ENCODE measurements around the gene CLIP1. TPM values are rescaled to one million over a fixed set of nuclear protein-coding genes. Genes with fewer than 3 reads are reported as not detected.

The CLIP1 gene
- total and polyA plus RNA-seq, 8 donors = 16.0 to 133 (median 75.9) TPM

DNA sequence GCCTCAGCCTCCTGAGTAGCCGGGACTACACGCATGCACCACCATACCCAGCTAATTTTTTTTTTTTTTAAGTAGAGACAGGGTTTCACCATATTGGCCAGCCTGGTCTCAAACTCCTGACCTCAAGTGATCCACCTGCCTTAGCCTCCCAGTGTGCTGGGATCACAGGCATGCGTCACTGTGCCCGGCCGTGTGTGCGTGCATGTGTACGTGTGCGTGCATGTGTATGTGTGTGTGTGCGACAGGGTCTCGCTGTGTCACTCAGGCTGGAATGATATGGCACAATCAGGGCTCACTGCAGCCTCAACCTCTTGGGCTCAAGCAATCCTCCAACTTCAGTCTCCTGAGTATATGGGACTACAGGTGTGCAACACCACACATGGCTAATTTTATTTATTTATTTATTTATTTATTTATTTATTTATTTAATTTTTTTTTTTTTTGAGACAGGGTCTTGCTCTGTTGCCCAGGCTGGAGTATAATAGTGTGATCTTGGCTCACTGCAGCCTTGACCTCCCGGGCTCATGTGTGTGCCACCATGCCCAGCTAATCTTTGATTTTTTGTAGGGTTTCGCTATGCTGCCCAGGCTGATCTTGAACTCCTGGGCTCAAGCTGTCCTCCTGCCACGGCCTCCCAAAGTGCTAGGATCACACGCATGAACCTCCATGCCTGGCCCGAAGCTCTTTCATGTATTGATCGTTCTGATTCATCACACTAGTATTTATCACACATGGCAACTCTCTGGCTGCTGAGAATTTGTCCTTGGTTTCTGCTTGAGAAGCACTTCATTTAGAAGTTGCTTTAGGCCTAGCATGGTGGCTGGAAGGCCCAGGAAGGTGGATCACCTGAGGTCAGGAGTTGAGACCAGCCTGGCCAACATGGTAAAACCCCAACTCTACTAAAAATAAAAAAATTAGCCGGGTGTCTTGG lies 35.9 kb upstream of the CLIP1 start:
- Histone ChIP-seq H3K4me3 (no peak overlapping the region), H3K9me3 (no peaks in the 10 kb centered on the region), H3K27me3 (no peaks in the 10 kb centered on the region), H3K27ac (no peak overlapping the region), H3K4me1 (peaks cover 0 to 4% (median 0%) of the 10 kb centered on the region in 4 donors), H3K36me3 (no peaks in the 10 kb centered on the region)
- 94 to 96% (median 96%) methylated on average over 12 to 17 of the region's 17 CpGs for whole genome bisulfite sequencing, 5 donors
- TF ChIP-seq EP300 (IDR thresholded peaks at IDR 0.05) = no peak
- TF ChIP-seq, protein P1, sequence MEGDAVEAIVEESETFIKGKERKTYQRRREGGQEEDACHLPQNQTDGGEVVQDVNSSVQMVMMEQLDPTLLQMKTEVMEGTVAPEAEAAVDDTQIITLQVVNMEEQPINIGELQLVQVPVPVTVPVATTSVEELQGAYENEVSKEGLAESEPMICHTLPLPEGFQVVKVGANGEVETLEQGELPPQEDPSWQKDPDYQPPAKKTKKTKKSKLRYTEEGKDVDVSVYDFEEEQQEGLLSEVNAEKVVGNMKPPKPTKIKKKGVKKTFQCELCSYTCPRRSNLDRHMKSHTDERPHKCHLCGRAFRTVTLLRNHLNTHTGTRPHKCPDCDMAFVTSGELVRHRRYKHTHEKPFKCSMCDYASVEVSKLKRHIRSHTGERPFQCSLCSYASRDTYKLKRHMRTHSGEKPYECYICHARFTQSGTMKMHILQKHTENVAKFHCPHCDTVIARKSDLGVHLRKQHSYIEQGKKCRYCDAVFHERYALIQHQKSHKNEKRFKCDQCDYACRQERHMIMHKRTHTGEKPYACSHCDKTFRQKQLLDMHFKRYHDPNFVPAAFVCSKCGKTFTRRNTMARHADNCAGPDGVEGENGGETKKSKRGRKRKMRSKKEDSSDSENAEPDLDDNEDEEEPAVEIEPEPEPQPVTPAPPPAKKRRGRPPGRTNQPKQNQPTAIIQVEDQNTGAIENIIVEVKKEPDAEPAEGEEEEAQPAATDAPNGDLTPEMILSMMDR (IDR thresholded peaks at IDR 0.05) = no peak
- no peak for TF ChIP-seq POLR2AphosphoS5 (IDR thresholded peaks at IDR 0.05)
- no peak for TF ChIP-seq POLR2A (IDR thresholded peaks at IDR 0.05)
- no peak for DNase-seq
- intact Hi-C loops (cut with DNase I; ENCODE audit: low total_unique reads) = no loop called here

DNA sequence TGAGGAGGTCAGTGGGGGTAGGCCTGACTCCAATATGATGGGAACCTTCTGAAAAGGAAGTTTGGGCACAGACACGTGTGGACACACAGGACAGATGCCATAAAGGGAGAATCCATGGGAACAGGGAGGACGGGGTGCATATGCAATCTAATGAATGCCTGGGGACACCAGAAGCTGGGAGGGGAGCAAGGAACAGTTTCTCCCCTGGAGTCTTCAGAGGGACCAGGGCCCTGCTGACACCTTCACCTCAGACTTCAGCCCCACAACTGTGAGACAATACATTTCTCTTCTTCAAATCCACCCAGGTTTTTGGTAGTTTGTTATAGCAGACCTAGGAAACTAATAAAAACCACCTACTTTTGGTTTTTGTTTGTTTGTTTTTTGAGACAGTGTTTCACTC lies 35.2 kb upstream of the CLIP1 start:
- Histone ChIP-seq H3K36me3 (no peaks in the 10 kb centered on the region), H3K4me3 (no peak overlapping the region), H3K9me3 (no peaks in the 10 kb centered on the region), H3K27me3 (no peaks in the 10 kb centered on the region), H3K27ac (no peak overlapping the region), H3K4me1 (peaks cover 0 to 4% (median 0%) of the 10 kb centered on the region in 4 donors)
- no peak for TF ChIP-seq EP300 (IDR thresholded peaks at IDR 0.05)
- no peak for TF ChIP-seq POLR2A (IDR thresholded peaks at IDR 0.05)
- TF ChIP-seq, protein P1 (IDR thresholded peaks at IDR 0.05) = no peak
- no peak for TF ChIP-seq POLR2AphosphoS5 (IDR thresholded peaks at IDR 0.05)
- 70 to 84% (median 79%) methylated on average over 2 of the region's 2 CpGs for WGBS, 5 donors
- intact Hi-C loops (cut with DNase I; ENCODE audit: low total_unique reads) = no loop called here
- DNase-seq = no peak

DNA sequence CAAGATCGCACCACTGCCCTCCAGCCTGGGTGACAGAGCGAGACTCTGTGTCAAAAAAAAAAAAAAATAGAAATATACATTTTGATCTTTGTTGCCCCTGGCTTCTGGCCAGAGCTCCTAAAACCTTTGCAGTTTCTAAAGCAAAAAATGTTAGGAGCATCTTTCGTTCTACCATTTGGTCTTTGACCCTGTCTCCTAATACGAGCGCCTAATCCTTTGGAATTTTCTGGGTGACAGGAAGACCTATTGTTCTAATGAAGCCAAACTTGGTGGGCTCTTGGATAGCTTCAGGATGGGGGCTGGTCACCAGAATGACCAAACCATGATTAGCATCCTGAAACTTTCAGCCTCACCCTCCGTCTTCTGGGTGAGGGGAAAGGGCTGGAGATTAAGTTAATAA lies 32.3 kb upstream of the CLIP1 start:
- H3K27ac ChIP-seq = no peak overlapping the region
- no peak overlapping the region for H3K4me3 ChIP-seq
- TF ChIP-seq POLR2A (IDR thresholded peaks at IDR 0.05) = no peak
- no peak for TF ChIP-seq POLR2AphosphoS5 (IDR thresholded peaks at IDR 0.05)
- TF ChIP-seq, protein P1 (IDR thresholded peaks at IDR 0.05) = no peak
- no peak for TF ChIP-seq EP300 (IDR thresholded peaks at IDR 0.05)
- no peaks in the 10 kb centered on the region for H3K36me3 ChIP-seq
- peaks cover 0 to 4% (median 0%) of the 10 kb centered on the region in 4 donors for H3K4me1 ChIP-seq
- 58 to 83% (median 77%) methylated on average over 6 of the region's 6 CpGs for WGBS, 5 donors
- DNase-seq = no peak
- intact Hi-C loops (cut with DNase I; ENCODE audit: low total_unique reads) = no loop called here
- no peaks in the 10 kb centered on the region for H3K27me3 ChIP-seq
- H3K9me3 ChIP-seq = no peaks in the 10 kb centered on the region

DNA sequence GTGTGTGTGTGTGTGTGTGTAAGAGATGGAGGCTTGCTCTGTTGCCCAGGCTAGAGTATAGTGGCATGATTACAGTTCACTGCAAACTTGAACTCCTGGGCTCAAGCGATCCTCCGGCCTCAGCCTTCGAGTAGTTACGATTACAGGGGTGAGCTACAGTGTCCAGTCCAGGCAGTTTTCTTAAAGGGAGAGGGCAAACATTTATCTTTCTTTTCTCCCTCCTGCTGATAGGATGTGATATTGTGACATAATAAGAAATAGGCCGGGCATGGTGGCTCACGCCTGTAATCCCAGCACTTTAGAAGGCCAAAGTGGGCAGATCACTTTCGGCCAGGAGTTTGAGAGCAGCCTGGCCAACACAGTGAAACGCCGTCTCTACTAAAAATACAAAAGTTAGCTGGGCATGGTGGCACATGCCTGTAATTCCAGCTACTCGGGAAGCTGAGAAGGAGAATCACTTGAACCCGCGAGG lies 31.8 kb upstream of the CLIP1 start:
- no peak overlapping the region for H3K27ac ChIP-seq
- no peak for DNase-seq
- no peak overlapping the region for H3K4me3 ChIP-seq
- H3K36me3 ChIP-seq = no peaks in the 10 kb centered on the region
- TF ChIP-seq, protein P1 (IDR thresholded peaks at IDR 0.05) = no peak
- TF ChIP-seq POLR2A (IDR thresholded peaks at IDR 0.05) (no peak), EP300 (IDR thresholded peaks at IDR 0.05) (no peak), POLR2AphosphoS5 (IDR thresholded peaks at IDR 0.05) (no peak)
- H3K4me1 ChIP-seq = peaks cover 0 to 4% (median 0%) of the 10 kb centered on the region in 4 donors
- 81 to 91% (median 89%) methylated on average over 12 of the region's 12 CpGs for WGBS, 5 donors
- intact Hi-C loops (cut with DNase I; ENCODE audit: low total_unique reads) = no loop called here
- H3K27me3 ChIP-seq = no peaks in the 10 kb centered on the region
- no peaks in the 10 kb centered on the region for H3K9me3 ChIP-seq
